ENCODE results near the gene CAV1. TPM values are rescaled to one million over a fixed set of nuclear protein-coding genes. Genes with fewer than 3 reads are reported as not detected.

CAV1 gene
- total RNA-seq, 4 donors from 2014 or later, result 445 to 895 (median 578) TPM

GRCh38 chr7:116544487-116544886 is 19.7 kb downstream of the CAV1 start:
- TF ChIP-seq, protein P1, sequence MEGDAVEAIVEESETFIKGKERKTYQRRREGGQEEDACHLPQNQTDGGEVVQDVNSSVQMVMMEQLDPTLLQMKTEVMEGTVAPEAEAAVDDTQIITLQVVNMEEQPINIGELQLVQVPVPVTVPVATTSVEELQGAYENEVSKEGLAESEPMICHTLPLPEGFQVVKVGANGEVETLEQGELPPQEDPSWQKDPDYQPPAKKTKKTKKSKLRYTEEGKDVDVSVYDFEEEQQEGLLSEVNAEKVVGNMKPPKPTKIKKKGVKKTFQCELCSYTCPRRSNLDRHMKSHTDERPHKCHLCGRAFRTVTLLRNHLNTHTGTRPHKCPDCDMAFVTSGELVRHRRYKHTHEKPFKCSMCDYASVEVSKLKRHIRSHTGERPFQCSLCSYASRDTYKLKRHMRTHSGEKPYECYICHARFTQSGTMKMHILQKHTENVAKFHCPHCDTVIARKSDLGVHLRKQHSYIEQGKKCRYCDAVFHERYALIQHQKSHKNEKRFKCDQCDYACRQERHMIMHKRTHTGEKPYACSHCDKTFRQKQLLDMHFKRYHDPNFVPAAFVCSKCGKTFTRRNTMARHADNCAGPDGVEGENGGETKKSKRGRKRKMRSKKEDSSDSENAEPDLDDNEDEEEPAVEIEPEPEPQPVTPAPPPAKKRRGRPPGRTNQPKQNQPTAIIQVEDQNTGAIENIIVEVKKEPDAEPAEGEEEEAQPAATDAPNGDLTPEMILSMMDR (IDR thresholded peaks at IDR 0.05; ENCODE audit: low read depth), result no peak

DNA sequence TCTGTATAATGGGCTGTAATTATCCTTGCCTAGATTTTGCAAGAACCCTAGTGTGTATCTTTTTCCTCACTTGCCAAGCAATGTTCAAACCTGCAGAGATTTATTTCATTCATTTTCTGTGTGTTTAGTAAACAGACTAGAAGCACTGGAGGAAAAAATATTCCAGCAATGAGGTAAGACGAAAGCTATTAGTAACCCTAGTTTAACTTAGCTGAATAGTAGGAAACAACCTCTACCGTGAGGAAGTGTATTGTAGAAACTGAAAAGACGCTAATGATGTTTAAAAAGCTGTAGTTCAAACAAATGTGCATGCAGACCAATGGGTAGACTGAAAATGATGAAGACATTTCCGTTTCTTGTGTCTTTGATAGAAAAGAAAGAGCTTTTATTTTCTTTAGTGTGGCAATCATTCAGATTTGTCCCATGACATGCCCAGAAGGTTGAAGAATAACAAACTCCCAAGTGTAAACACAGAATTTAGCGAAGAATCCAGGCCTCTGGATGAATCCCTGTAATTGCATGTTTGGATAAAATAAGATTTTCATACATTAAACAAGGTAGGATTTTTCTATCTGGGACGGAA is 20.7 kb downstream of the CAV1 start:
- TF ChIP-seq, protein P1 (IDR thresholded peaks at IDR 0.05; ENCODE audit: low read depth), result no peak

- TF ChIP-seq, protein P1 (IDR thresholded peaks at IDR 0.05; ENCODE audit: low read depth), result no peak
Observed at GRCh38 chr7:116546054-116546453, 21.2 kb downstream of the CAV1 start.

- TF ChIP-seq, protein P1 (IDR thresholded peaks at IDR 0.05; ENCODE audit: low read depth), result no peak
Observed at GRCh38 chr7:116546916-116547315, 22.1 kb downstream of the CAV1 start.

DNA sequence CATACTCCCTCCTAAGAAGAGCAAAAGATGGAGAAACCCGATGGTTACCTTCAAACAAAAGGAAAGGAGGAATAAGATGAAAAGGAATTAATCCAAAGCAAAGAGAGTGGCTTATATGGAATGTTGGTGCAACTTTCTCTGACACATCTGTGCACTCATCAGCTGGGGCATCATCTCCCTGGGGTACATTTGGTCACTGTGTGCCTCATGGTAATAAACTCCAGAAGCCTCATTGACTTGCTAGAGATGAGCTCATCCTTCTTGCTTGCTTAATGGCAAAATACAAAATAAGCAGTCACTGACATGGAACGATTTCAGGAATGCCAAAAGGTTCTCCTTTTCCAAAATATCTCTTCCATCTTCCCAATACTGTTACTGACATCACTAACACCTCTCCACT is 22.5 kb downstream of the CAV1 start:
- TF ChIP-seq, protein P1 (IDR thresholded peaks at IDR 0.05; ENCODE audit: low read depth), result no peak

DNA sequence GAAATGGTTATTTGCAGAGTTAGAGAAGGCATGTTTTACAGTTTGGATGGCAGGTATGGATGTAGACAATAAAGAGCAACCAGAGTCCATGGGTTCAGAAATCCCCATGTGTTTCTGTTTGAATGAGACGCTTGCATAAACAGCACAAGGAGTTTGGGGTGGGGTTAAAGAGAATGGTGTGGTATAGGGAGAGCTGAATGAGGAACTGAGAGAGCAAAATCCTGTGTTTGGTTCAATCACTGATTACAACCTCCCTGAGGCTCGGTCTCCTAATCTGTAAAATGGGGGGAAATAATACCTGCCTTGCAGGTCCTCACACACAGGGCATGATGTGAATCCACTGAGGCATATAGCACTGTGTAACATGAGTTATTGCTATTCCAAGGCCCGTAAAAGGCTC is 23.7 kb downstream of the CAV1 start:
- TF ChIP-seq, protein P1 (IDR thresholded peaks at IDR 0.05; ENCODE audit: low read depth), result no peak

DNA sequence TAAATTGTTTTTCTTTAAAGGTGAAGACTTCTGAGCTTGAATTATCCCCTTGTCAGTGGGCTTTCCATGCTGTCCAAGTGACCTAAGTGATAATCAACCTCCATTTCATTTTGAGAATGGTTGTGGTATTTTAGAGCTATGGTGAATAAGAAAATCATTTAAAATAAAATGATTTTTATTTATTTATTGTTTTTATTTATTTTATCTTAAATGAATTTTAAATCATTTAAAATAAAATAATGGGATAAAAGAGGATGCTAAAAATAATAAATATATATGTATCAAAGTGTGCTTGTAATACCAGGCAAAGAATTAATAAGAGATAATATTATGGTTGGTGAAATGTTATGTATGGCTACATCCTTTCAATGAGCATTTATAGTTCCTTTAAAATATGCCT is 24.5 kb downstream of the CAV1 start:
- TF ChIP-seq, protein P1 (IDR thresholded peaks at IDR 0.05; ENCODE audit: low read depth), result no peak

All from subcutaneous adipose tissue (tissue), 4 donors.